Superior temporal gyrus (tissue), 1 donor: Measurements from ENCODE around the gene UMAD1.
"Not testable (repeated sequence)": the region's sequence is repeated elsewhere in the genome, so short reads cannot be mapped to it uniquely, and the experiment has no call there.

ENCODE experiments used
- DNase-seq: peaks from one replicate; pipeline ENCODE4 v3.0.0-alpha.2; 2016; ENCODE audit errors: extremely low spot score

Gene UMAD1

GRCh38 chr7:7652798-7653540, 12.4 kb downstream of the UMAD1 start:
- no peak for DNase-seq

- no peak for DNase-seq
These were observed 13.1 kb downstream of the UMAD1 start for GRCh38 chr7:7653593-7654187.

GRCh38 chr7:7654964-7655715, 14.6 kb downstream of the UMAD1 start:
- no peak for DNase-seq

- not testable (repeated sequence) for DNase-seq
These were observed 15.9 kb downstream of the UMAD1 start for GRCh38 chr7:7656459-7656858.

- DNase-seq: no peak
These were observed 22.0 kb downstream of the UMAD1 start for GRCh38 chr7:7662527-7662926.

GRCh38 chr7:7664291-7664690, 23.7 kb downstream of the UMAD1 start:
- no peak for DNase-seq

GRCh38 chr7:7665031-7665430, 24.5 kb downstream of the UMAD1 start:
- no peak for DNase-seq

GRCh38 chr7:7667187-7667586, 26.6 kb downstream of the UMAD1 start:
- DNase-seq: no peak

GRCh38 chr7:7668706-7669105, 28.2 kb downstream of the UMAD1 start:
- DNase-seq: no peak

- DNase-seq: no peak
These were observed 29.9 kb downstream of the UMAD1 start for GRCh38 chr7:7670490-7670889.

GRCh38 chr7:7671361-7671760, 30.8 kb downstream of the UMAD1 start:
- no peak for DNase-seq

- DNase-seq: peak; percentile 52
These were observed 32.1 kb downstream of the UMAD1 start for GRCh38 chr7:7672545-7673239.

GRCh38 chr7:7673240-7673550, 32.6 kb downstream of the UMAD1 start:
- peak; percentile 23 for DNase-seq

GRCh38 chr7:7675686-7676085, 35.1 kb downstream of the UMAD1 start:
- DNase-seq: no peak

GRCh38 chr7:7679640-7680039, 39.1 kb downstream of the UMAD1 start:
- DNase-seq: not testable (repeated sequence)

GRCh38 chr7:7681191-7681935, 40.8 kb downstream of the UMAD1 start:
- DNase-seq: peak; percentile 97

- no peak for DNase-seq
These were observed 41.4 kb downstream of the UMAD1 start for GRCh38 chr7:7681936-7682329.

GRCh38 chr7:7682861-7683260, 42.3 kb downstream of the UMAD1 start:
- DNase-seq: no peak

- DNase-seq: no peak
These were observed 46.4 kb downstream of the UMAD1 start for GRCh38 chr7:7686811-7687508.

- DNase-seq: no peak
These were observed 47.2 kb downstream of the UMAD1 start for GRCh38 chr7:7687800-7688199.

GRCh38 chr7:7688310-7688709, 47.8 kb downstream of the UMAD1 start:
- DNase-seq: no peak
